ENCODE measurements around the gene RPS6KA2.

Gene RPS6KA2

GRCh38 chr6:166446567-166447065 is 180.4 kb downstream of the RPS6KA2 start:
- DNase-seq (ENCODE audit: low spot score), result no peak

GRCh38 chr6:166446146-166446545 is 180.9 kb downstream of the RPS6KA2 start:
- DNase-seq (ENCODE audit: low spot score), result no peak

GRCh38 chr6:166444446-166444845 is 182.6 kb downstream of the RPS6KA2 start:
- DNase-seq (ENCODE audit: low spot score), result no peak

- no peak for DNase-seq (ENCODE audit: low spot score)
These were observed 183.9 kb downstream of the RPS6KA2 start for GRCh38 chr6:166443166-166443565.

GRCh38 chr6:166442131-166442685 is 184.8 kb downstream of the RPS6KA2 start:
- no peak for DNase-seq (ENCODE audit: low spot score)

- no peak for DNase-seq (ENCODE audit: low spot score)
These were observed 185.5 kb downstream of the RPS6KA2 start for GRCh38 chr6:166441325-166442078.

- no peak for DNase-seq (ENCODE audit: low spot score)
These were observed 186.3 kb downstream of the RPS6KA2 start for GRCh38 chr6:166440729-166441128.

GRCh38 chr6:166440106-166440505 is 186.9 kb downstream of the RPS6KA2 start:
- no peak for DNase-seq (ENCODE audit: low spot score)

GRCh38 chr6:166439366-166440091 is 187.5 kb downstream of the RPS6KA2 start:
- DNase-seq (ENCODE audit: low spot score), result no peak

GRCh38 chr6:166438211-166438861 is 188.7 kb downstream of the RPS6KA2 start:
- no peak for DNase-seq (ENCODE audit: low spot score)

- no peak for DNase-seq (ENCODE audit: low spot score)
These were observed 189.4 kb downstream of the RPS6KA2 start for GRCh38 chr6:166437661-166438060.

GRCh38 chr6:166436195-166437139 is 190.6 kb downstream of the RPS6KA2 start:
- DNase-seq (ENCODE audit: low spot score), result no peak

- DNase-seq (ENCODE audit: low spot score), result no peak
These were observed 191.5 kb downstream of the RPS6KA2 start for GRCh38 chr6:166435574-166435973.

GRCh38 chr6:166434336-166434735 is 192.7 kb downstream of the RPS6KA2 start:
- no peak for DNase-seq (ENCODE audit: low spot score)

- DNase-seq (ENCODE audit: low spot score), result no peak
These were observed 194.0 kb downstream of the RPS6KA2 start for GRCh38 chr6:166433096-166433495.

- DNase-seq (ENCODE audit: low spot score), result no peak
These were observed 196.8 kb downstream of the RPS6KA2 start for GRCh38 chr6:166430269-166430668.

GRCh38 chr6:166424431-166424830 is 202.6 kb downstream of the RPS6KA2 start:
- no peak for DNase-seq (ENCODE audit: low spot score)

- no peak for DNase-seq (ENCODE audit: low spot score)
These were observed 203.3 kb downstream of the RPS6KA2 start for GRCh38 chr6:166423781-166424180.

- no peak for DNase-seq (ENCODE audit: low spot score)
These were observed 203.9 kb downstream of the RPS6KA2 start for GRCh38 chr6:166423051-166423745.

GRCh38 chr6:166422201-166422940 is 204.7 kb downstream of the RPS6KA2 start:
- no peak for DNase-seq (ENCODE audit: low spot score)
